Islet of Langerhans (tissue), 1 donor: Measurements from ENCODE around the gene BTBD9.

ENCODE experiments used
- FAIRE-seq: peaks from one replicate; lab custom pipeline; 2011; peaks lifted over from hg19 to GRCh38; lab: Jason Lieb, UNC

BTBD9 gene

DNA sequence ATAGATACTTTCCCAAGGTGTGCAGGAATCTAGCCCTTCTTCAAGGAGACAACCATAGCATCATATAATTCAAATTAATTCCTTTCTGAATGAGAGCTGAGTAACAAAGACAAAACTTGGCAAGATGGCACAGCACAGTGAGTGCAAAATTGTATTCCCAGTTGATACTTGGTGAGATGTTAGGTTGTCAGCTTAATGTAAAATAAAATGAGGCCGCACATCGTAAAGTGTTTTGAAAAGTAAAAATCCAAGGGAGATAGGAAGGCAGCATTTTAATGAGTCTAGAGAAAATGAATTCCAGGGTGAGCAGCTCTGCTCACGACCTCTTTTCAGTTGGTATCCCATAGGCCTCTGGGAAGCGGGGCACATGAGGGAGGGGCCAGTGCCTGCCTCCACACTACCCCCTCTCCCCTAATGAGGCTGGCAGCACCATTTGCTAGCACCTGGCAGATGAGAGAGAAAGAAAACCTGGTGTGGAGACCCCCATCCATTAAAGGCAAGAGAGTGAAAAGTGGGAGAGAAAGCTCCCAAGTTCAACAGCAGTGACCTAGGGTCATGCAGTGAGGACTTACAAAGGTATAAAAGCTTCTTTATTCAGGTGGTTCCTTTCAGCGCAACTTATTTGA lies 158.4 kb downstream of the BTBD9 start:
- FAIRE-seq, result no peak

DNA sequence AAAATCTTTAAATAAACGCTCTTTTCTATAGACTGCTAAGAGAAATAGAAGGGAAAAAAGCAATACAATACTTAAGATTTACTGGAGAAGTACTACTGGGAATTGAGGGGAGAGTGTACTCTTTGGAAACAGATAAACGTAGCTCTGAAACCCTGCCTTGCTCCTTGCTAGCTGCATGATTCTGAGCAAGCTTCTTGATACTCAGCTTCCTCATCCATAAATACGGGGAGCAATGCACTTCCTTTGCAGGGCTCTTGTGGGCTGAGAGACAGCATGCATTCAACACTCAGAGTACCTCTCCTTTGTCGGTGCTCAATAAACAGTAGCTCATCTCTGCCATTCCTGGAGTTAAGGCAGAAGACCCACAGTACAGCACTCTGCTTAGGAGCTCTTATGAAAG lies 159.7 kb downstream of the BTBD9 start:
- no peak for FAIRE-seq

DNA sequence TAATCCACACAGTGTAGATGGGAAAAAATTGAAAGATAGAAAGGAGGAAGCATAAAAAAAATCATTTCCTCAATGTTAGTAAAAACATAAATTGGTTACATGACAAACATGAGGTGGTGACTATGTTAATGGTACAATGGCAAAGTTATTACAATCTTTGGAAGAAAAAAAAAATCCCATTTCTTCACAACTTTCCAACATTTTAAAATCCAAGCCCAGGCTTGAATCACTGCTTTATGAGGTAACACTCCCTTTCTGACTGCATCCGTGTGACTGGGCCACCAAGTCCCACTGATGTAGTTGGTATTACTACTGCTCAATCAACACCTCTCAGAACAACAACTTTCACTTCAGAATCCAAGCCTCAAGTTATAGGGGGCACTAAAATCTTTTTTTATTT lies 160.4 kb downstream of the BTBD9 start:
- no peak for FAIRE-seq

DNA sequence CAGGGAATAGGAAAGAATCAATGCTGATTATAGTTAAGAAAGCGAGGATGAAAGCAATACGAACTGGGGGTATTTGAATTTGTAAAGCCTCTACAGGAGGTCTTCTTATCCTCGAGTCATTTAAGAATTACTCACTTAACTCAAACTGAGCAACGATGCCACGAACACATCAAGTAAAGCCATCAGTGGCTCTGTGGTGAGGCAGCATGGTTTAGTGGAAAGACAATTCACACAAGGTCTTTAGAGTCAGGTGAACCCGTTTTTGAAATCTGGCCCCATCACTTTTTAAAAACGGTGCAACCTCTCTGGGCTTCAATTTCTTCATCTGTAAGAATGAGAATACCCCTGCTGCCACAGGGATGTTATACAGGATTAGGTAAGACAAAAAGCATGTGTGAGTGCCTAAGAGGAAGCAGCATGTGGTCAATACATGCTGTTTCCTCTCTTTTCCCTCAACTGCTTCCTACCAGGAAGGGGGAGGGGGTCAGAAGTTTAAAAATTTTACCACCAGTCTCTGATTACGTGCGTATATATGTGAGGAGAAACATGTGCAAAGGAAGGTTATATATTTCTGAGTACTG lies 162.0 kb downstream of the BTBD9 start:
- no peak for FAIRE-seq

DNA sequence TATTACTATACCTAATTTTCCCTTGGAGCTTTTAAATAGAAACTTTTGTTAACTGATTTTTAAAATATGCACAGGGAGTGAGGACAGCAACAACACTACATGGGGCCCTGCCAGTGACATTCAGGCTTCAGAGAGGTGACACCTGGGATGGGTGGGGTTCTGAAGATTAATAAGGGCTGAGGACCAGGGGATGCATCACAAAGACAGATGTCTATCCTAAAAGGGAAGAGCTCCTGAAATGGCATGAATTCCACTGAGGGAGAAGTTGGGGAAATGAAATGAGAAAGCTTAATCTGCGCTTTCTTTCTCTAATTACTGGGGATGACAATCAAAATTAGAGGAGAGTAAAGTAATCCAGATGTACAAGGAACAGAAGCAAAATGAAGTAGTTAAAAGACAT lies 162.8 kb downstream of the BTBD9 start:
- no peak for FAIRE-seq

DNA sequence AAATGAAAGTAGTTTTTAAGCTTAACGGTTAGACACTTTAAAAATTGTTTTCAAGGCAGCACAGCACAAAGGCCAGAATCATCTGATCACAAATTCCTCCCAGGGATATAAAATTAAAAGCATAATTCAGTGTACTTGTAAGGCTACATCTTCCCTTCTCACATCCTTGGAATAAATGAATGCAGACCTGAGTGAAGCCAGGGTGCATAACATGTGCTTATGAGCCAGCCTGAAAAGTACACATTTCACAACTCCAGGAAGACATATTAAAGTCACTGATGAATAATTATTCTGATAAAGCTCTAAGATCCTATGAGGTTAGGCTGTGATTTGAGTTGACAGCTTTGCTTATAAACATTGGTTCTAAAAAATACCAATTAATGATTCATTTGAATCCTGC lies 163.6 kb downstream of the BTBD9 start:
- FAIRE-seq, result no peak

DNA sequence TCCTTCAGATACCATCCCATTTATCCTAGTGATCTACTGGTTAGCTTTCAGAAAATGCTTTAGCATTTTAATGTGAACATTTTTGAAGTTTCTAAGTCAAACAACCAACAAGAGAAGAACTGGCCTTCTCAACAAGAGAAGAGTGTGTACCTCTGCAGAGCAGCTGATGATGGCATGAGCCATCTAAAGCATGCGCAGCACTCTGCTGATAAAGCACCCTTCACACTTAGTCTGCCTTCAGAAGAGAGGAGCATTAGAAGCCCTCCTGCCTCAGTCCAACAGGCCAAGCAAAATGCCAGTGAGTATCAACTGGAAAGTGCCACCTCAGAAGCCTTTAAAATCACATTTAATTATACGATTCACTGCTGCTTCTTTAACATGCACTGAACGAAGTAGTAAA lies 169.2 kb downstream of the BTBD9 start:
- no peak for FAIRE-seq

DNA sequence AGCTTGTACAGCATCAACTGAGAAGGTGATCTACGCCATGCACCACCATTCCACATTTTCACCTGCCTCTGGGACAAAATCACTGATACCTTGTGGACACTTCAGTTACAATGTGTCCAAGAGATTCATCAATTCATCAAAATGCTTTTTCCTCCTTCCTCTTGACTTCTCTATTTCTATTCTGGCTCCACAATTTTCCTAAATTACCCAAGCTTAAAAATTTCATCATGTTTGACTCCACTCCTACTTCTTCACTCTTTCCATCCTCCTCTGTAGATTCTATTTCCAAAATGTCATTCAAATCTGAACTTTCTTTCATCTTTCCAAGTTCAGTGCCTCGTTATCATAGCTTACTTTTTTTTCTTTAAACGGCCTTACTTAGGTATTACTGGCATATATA lies 172.2 kb downstream of the BTBD9 start:
- no peak for FAIRE-seq

DNA sequence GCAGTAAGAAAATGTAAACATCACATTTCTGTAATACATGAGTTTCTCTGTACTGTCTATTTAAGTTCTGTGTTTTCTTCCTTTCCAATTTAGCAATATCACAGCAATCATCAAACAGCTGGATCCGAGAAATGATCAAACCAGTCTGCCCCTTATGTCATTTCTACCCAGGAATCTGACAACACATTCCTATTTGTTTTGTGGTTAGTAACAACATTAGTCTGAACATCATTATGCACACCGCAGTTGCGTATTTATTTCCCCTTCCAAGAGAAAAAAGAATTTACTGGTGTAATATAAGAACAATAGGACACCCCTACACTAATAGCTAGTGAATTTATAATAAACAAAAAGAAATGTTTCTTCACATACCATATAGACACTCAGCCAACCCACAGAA lies 179.5 kb downstream of the BTBD9 start:
- FAIRE-seq, result no peak

DNA sequence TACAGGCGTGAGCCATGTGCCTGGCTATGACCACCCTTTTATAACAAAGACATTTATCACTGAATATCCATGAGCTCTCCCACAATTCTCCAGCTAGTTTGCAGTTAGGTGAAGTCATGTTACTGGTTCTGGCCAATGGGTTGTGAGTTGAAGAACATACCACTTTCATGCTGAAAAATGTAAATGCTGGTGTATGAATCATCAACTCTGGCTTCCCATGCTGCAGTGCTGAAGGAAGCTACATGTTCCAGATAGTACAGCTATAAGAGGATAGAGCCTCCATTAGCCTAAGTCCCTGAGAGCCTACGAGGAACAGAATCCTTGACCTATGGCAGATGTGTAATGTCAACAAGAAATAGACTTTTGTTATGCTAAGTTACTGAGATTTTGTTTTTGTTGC lies 180.4 kb downstream of the BTBD9 start:
- FAIRE-seq, result no peak

DNA sequence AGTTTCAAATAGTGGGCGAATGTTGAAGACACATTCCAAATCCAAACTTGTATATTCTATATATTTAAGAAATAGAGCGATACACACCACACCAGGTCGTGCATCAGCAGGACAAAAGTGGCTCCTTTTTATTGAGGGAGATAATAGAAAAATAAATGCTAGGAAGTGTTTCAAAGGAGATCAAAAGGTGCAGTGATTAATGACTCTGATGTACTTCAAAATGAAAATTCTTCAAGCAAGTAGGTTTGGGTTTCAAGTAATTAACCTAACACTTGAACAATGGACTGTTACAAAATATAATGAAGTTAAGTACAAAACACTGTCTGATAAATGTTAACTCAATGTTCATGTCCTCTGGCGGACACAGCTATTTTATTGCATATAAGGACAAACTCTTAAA lies 185.9 kb downstream of the BTBD9 start:
- no peak for FAIRE-seq

DNA sequence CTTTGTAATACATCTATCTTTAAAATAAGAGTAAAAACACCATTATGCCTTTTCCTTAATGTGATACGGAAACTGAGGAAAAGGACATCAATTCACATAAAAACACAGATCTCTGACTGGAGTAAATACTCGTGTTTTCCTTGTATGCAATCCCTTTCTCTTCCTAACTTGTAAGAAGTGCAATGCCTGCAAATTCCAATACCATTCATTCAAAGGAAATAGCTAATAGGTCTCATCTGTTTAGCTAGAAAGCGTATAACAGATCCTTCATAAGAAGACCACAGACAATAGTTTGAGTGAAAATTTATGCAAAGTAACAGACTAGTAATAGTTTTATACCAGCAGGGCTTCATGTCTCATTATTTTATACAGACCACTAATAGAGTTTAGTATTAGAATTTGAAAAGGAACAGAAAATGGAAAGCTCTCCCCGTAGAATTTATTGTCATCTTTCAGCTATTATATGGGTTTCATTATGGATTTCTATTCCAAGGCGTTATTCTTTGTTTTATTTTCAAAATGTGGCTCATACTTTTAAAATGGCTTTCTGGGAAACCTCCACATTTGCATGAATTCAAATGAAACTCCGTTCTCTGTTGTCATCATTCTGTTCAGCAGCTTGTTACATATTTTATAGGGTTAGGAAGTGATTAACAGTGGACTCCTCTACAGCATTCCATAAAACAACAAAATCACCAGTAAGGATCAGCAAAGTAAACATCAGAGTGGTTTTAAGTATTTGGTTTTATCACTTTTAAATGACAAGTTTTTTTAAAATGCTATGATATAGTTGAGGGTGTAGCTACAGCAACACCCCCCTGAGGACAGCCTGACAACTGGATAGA lies 186.7 kb downstream of the BTBD9 start:
- FAIRE-seq, result no peak

DNA sequence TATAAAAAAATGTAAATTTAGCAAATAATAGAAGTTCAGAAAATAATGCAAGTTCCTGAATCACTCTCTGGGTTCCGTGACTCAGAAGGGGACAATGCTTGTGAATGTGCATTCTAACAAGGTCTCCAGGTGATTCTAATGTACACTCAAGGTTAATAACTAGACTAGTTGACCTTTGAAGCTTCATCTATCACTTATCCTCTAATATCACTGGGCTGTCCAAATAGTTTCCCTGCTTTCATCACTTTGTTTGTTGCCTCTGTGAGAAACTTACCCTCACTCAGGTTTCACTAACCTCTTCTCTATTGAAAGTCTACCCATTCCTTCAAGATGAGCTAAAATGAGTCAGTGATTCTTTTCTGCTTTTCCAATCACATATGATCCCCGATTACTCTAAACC lies 189.0 kb downstream of the BTBD9 start:
- FAIRE-seq, result no peak

DNA sequence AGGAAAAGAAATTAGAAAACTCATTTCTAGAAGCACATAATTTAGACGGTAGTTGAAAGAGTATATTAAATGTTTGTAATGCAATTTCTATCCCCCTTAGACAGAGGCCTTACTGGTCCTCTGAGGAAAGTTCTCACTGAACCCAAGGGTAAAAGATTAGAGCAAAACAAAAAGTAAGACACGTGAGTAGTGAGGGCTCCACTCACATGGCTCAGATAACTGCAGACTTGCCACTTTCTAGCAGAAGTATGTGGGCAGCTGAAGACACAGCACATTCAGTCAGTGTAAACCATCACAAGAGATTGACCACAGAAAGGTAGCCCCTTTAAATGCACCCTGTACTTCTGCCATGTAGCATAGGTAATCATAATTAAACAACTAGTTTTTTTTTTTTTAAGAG lies 193.8 kb downstream of the BTBD9 start:
- FAIRE-seq, result no peak

DNA sequence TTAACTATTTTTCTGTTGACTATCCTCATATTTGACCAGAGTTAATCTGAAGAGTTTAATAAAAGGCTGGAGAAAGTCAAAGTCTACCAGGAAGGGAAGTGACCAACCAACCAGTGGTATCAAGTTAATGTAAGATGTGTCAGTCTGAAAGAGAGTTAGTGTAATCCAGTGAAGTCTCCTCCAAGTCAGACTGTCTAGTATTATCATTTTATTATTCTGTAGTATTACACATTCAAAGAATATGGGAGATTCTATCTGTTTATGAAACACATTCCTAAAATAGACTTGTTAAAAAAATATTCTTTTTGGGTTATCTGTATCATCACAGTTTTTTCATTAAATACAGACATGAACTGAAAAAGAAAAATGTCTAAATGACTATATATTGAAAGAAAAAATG lies 194.4 kb downstream of the BTBD9 start:
- no peak for FAIRE-seq

DNA sequence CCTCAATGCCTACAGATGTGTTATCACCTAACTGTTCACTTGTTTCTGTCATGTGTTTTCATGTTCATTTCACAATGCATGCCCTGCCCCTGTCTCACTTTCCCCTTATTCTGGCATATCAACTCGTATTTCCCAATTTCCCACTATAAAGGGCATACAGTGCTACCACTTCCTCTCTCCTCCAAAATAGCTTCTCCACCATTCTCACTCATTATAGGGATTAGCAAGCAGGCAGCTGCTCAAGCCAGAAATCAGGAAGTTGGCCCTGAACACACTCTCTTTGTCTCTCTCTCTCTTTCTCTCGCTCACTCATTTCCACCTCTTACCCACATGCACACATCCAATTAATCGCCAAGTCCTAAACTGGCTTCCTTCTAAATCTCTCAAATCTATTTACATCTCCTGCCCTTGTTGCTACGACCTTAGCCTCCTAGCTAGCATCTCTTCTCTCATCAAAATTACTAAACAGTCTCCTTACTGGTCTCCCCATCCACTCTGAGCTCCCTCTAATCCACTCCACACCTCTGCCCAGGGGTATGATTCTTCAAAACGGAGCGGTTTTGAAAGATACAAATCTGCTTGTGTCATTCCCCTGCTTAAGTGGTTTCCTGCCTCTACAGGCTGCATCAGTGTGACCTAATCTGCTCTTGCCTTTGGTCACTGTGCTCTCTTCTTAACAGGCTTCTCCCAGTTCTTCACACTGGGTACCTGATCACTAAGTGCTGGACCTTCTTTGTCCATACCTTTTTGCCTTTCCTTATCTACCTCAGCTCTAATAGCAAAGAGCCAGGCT lies 196.2 kb downstream of the BTBD9 start:
- no peak for FAIRE-seq

DNA sequence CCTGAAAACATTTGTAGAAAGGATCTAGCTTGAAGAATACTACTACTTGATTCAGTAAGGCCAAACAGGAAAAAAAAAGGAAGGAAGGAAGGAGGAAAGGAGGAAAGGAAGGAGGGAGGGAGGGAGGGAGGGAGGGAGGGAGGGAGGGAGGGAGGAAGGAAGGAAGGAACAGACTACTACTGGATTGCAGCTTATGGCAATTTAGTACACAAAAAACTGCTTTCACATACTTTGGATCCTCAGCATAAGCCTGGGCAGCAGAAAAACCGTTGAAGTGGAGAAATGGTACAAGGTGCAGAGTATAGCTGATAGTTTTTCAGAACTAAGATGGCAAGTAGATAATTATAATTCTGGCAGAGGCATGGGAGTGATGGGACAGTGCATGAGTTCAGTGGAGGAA lies 201.6 kb downstream of the BTBD9 start:
- no peak for FAIRE-seq

DNA sequence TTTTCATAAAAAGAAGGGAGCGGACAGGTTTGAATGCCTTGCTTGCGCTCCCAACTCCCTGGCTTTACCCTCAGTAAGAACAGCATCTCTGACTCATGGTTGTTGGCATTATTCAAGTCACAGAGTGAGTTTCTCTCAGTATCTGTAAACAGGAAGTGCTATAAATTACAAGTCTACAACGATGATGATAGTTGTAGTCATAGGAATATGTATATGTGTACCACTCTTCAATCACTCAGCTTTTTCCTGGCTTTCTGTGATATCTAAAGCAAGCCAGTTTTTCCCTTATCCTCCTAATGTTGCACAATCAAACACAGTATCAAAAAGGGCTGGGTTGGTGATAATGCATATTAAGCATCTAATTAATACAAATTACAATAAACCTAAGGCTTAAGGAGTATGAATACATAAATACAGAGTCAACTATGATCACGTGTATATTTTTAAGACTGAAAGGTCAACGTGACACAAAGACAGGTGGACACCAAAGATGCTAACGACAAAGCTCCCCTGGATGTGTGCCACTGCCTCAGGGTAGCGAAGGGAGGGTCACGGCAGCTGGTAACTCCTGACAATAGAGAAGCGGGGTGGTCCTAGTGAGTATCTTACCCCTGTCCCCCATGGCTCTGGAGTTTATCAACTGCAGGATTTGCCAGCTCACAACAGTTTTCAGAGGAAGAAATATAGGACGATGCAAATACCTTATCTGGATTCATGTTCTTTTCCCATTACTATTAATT lies 202.8 kb downstream of the BTBD9 start:
- no peak for FAIRE-seq

DNA sequence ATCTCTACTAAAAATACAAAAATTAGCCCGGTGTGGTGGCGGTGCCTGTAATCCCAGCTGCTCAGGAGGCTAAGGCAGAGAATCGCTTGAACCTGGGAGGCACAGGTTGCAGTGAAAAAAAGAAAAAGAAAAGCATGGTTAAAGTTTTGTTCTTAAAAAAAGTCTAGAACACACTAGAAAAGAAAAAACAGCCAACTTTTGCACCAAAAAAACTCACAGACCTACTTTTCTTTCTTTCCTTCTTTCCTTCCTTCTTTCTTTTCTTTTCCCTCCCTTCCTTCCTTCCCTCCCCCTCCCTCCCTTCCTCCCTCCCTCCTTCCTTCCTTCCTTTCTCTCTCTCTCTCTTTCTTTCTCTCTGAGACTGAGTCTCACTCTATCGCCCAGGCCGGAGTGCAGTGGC lies 204.4 kb downstream of the BTBD9 start:
- FAIRE-seq, result no peak

DNA sequence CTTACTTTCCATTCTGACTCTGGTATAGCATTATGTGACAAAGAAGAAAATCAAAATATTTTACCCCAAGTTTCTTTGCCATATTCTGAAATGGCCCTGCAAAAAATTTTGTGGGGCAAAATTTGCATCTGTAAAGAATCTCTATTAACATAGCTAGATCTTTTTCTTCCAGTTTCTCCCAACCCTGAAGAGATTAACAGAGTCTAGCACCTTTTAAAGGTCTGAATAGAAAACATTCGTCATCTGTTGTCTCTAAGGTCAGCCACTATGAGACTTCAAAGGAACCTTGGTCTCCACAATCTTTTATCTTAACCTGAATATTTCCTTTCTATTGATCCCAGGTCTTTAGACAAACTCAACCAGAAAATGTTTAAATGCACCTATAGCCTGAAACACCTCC lies 205.7 kb downstream of the BTBD9 start:
- FAIRE-seq, result no peak

DNA sequence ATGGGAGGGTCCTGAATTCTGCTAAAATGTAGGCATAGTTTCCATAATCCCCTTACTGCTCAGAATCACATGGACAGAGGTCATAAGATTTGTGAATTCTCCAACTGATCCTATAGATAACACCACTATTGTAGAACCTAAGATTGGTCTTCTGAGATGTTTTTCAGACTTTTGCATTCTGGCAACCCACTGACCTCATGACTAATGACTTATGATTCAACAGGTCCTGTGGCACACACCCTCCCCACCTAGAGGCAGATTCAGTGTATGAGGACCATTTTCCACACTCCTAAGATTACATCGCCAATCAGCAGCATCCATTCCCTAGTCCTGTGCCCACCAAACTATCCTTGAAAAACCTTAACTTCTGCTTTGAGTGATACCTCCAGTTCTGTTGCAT lies 207.2 kb downstream of the BTBD9 start:
- FAIRE-seq, result no peak

DNA sequence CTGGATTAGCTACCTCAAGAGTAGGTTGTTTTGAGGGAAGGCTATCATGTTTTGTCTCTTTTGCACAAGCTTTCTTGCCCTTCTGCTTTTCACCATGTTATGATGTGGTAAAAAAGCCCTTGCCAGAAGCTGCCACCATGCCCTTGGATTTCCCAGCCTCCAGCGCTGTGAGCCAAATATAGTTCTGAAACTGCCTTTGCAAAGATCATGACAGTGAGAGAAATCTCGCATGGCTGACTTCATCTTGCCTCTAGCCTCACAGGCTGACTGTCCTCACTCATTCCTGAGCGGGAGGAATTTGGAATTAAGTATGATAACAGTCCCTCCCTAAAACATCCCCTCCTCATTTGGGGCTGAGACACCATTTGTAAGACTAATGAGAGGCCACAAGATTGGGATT lies 207.7 kb downstream of the BTBD9 start:
- no peak for FAIRE-seq
